HAP-1 (cell line): ENCODE measurements around the gene PRR18.
A peak's percentile ranks its signal among the peaks of the same experiment; 100 is the strongest.

ENCODE experiments used
- DNase-seq, 2 experiments: peaks; one replicate each; pipeline ENCODE4 v3.0.0-alpha.2; 2016 to 2020; ENCODE audit warnings: low spot score in 2 of 2
- H3K27me3 ChIP-seq: fragments of 250-450 bp; sonication (Bioruptor Pico); 2 replicates; pipeline ENCODE4 v1.5.1; 2020; ENCODE audit warnings: low read depth, mild to moderate bottlenecking, moderate library complexity
- H3K36me3 ChIP-seq: fragments of 250-450 bp; sonication (Bioruptor Pico); replicated peaks from 2 replicates; pipeline ENCODE4 v1.5.1; 2020; ENCODE audit warnings: mild to moderate bottlenecking
- H3K4me1 ChIP-seq: fragments of 250-450 bp; sonication (Bioruptor Pico); 2 replicates; pipeline ENCODE4 v1.5.1; 2020; ENCODE audit warnings: mild to moderate bottlenecking
- H3K4me3 ChIP-seq: fragments of 250-450 bp; sonication (Bioruptor Pico); 2 replicates; pipeline ENCODE4 v1.5.1; 2020; ENCODE audit warnings: mild to moderate bottlenecking, moderate library complexity
- H3K9me3 ChIP-seq: fragments of 250-450 bp; sonication (Bioruptor Pico); 2 replicates; pipeline ENCODE4 v1.5.1; 2020; ENCODE audit warnings: mild to moderate bottlenecking, moderate library complexity
- in situ Hi-C: fragments of 300-500 bp; cut with MboI; formaldehyde crosslinking; loops from 3 replicates; pipeline ENCODE4 v1.14.3; 2020; ENCODE audit warnings: low sequenced_read_pairs, inconsistent platforms, mixed read lengths

Gene PRR18

GRCh38 chr6:166284640-166285039 lies 23.6 kb downstream of the PRR18 start:
- in situ Hi-C loops, result no loop called here
- Histone ChIP-seq H3K4me3 (no peak overlapping the region), H3K36me3 (no peaks in the 10 kb centered on the region), H3K27me3 (no peaks in the 10 kb centered on the region; the same call in 1 of the 2 replicates), H3K4me1 (no peaks in the 10 kb centered on the region), H3K9me3 (no peaks in the 10 kb centered on the region)
- no peak for DNase-seq

GRCh38 chr6:166282394-166283032 lies 25.7 kb downstream of the PRR18 start:
- no peak for DNase-seq
- Histone ChIP-seq H3K4me1 (no peaks in the 10 kb centered on the region), H3K4me3 (no peak overlapping the region), H3K36me3 (no peaks in the 10 kb centered on the region), H3K9me3 (no peaks in the 10 kb centered on the region), H3K27me3 (no peaks in the 10 kb centered on the region; the same call in 1 of the 2 replicates)
- in situ Hi-C loops, result no loop called here

- DNase-seq, result no peak
- H3K36me3 ChIP-seq, result no peaks in the 10 kb centered on the region
- H3K27me3 ChIP-seq, result no peaks in the 10 kb centered on the region; the same call in 1 of the 2 replicates
- in situ Hi-C loops, result no loop called here
- H3K4me1 ChIP-seq, result no peaks in the 10 kb centered on the region
- H3K9me3 ChIP-seq, result no peaks in the 10 kb centered on the region
- no peak overlapping the region for H3K4me3 ChIP-seq
These were observed 27.1 kb downstream of the PRR18 start for GRCh38 chr6:166281104-166281503.

GRCh38 chr6:166279393-166279679 lies 28.9 kb downstream of the PRR18 start:
- in situ Hi-C loops, result loop anchor here (5.0 kb wide), 1 partner anchor 123 kb away; no protein-coding TSS in a partner anchor
- Histone ChIP-seq H3K4me3 (no peak overlapping the region), H3K36me3 (no peaks in the 10 kb centered on the region), H3K4me1 (no peaks in the 10 kb centered on the region; the same call in 1 of the 2 replicates), H3K9me3 (no peaks in the 10 kb centered on the region), H3K27me3 (no peaks in the 10 kb centered on the region; the same call in 1 of the 2 replicates)
- no peak for DNase-seq

GRCh38 chr6:166278579-166279392 lies 29.4 kb downstream of the PRR18 start:
- no peaks in the 10 kb centered on the region for H3K36me3 ChIP-seq
- no peaks in the 10 kb centered on the region for H3K9me3 ChIP-seq
- no peaks in the 10 kb centered on the region; the same call in 1 of the 2 replicates for H3K27me3 ChIP-seq
- in situ Hi-C loops, result loop anchor here (5.0 kb wide), 1 partner anchor 124 kb away; no protein-coding TSS in a partner anchor
- H3K4me3 ChIP-seq, result no peak overlapping the region
- H3K4me1 ChIP-seq, result no peaks in the 10 kb centered on the region; the same call in 1 of the 2 replicates
- no peak for DNase-seq

GRCh38 chr6:166277892-166278578 lies 30.2 kb downstream of the PRR18 start:
- Histone ChIP-seq H3K4me1 (no peaks in the 10 kb centered on the region; the same call in 1 of the 2 replicates), H3K27me3 (no peaks in the 10 kb centered on the region; the same call in 1 of the 2 replicates), H3K9me3 (no peaks in the 10 kb centered on the region), H3K36me3 (no peaks in the 10 kb centered on the region), H3K4me3 (no peak overlapping the region)
- in situ Hi-C loops, result loop anchor here (5.0 kb wide), 1 partner anchor 124 kb away; no protein-coding TSS in a partner anchor
- no peak for DNase-seq

GRCh38 chr6:166277018-166277417 lies 31.2 kb downstream of the PRR18 start:
- H3K4me1 ChIP-seq, result no peaks in the 10 kb centered on the region; the same call in 1 of the 2 replicates
- DNase-seq, result no peak
- in situ Hi-C loops, result loop anchor here (5.0 kb wide), 1 partner anchor 125 kb away; no protein-coding TSS in a partner anchor
- no peaks in the 10 kb centered on the region for H3K27me3 ChIP-seq
- no peaks in the 10 kb centered on the region for H3K36me3 ChIP-seq
- H3K9me3 ChIP-seq, result no peaks in the 10 kb centered on the region
- H3K4me3 ChIP-seq, result no peak overlapping the region

GRCh38 chr6:166275714-166276166 lies 32.5 kb downstream of the PRR18 start:
- Histone ChIP-seq H3K4me3 (no peak overlapping the region), H3K27me3 (no peaks in the 10 kb centered on the region), H3K36me3 (no peaks in the 10 kb centered on the region), H3K4me1 (no peaks in the 10 kb centered on the region; the same call in 1 of the 2 replicates), H3K9me3 (no peaks in the 10 kb centered on the region)
- DNase-seq, result peak; percentile 37 to 79
- in situ Hi-C loops, result loop anchor here (5.0 kb wide), 1 partner anchor 127 kb away; no protein-coding TSS in a partner anchor

GRCh38 chr6:166274739-166275370 lies 33.3 kb downstream of the PRR18 start:
- H3K4me1 ChIP-seq, result no peaks in the 10 kb centered on the region; the same call in 1 of the 2 replicates
- H3K36me3 ChIP-seq, result no peaks in the 10 kb centered on the region
- no peak overlapping the region for H3K4me3 ChIP-seq
- no peak for DNase-seq
- H3K9me3 ChIP-seq, result no peaks in the 10 kb centered on the region
- in situ Hi-C loops, result loop anchor here (5.0 kb wide), 1 partner anchor 127 kb away; no protein-coding TSS in a partner anchor
- no peaks in the 10 kb centered on the region for H3K27me3 ChIP-seq

GRCh38 chr6:166274163-166274562 lies 34.0 kb downstream of the PRR18 start:
- in situ Hi-C loops, result no loop called here
- Histone ChIP-seq H3K36me3 (no peaks in the 10 kb centered on the region), H3K27me3 (no peaks in the 10 kb centered on the region), H3K4me1 (no peaks in the 10 kb centered on the region; the same call in 1 of the 2 replicates), H3K9me3 (no peaks in the 10 kb centered on the region), H3K4me3 (no peak overlapping the region)
- DNase-seq, result no peak

- Histone ChIP-seq H3K9me3 (no peaks in the 10 kb centered on the region), H3K4me3 (no peak overlapping the region), H3K27me3 (no peaks in the 10 kb centered on the region), H3K36me3 (no peaks in the 10 kb centered on the region), H3K4me1 (no peaks in the 10 kb centered on the region; the same call in 1 of the 2 replicates)
- DNase-seq, result no peak
- in situ Hi-C loops, result no loop called here
These were observed 36.8 kb downstream of the PRR18 start for GRCh38 chr6:166271376-166271765.

- Histone ChIP-seq H3K9me3 (no peaks in the 10 kb centered on the region), H3K4me1 (no peaks in the 10 kb centered on the region), H3K27me3 (no peaks in the 10 kb centered on the region), H3K4me3 (no peak overlapping the region), H3K36me3 (no peaks in the 10 kb centered on the region)
- in situ Hi-C loops, result no loop called here
- DNase-seq, result no peak
These were observed 37.4 kb downstream of the PRR18 start for GRCh38 chr6:166270706-166271375.
